PFSK-1 (cell line): ENCODE measurements around the gene ADGRA1.

Experiments
- FOXP2 ChIP-seq: optimal IDR thresholded peaks from 2 replicates; pipeline ENCODE3; 2011; ENCODE audit warnings: borderline replicate concordance, control low read depth, inconsistent platforms; ENCODE audit not compliant: insufficient read depth; ENCODE audit errors: extremely low read length, extremely low read depth
- POLR2AphosphoS5 ChIP-seq: IDR thresholded peaks from 2 replicates; pipeline ENCODE4 v1.6.1; 2012; ENCODE audit warnings: low read depth, mild to moderate bottlenecking, control low read depth, low read length, moderate library complexity
- REST ChIP-seq, 2 experiments: IDR thresholded peaks; 2 replicates each; pipeline versions ENCODE4 v1.6.1 to v1.8.0; 2011 to 2012; ENCODE audit warnings: low read depth in 2 of 2, low read length in 2 of 2, control low read depth in 1 of 2, inconsistent platforms in 1 of 2, mild to moderate bottlenecking in 1 of 2, moderate library complexity in 1 of 2; ENCODE audit not compliant: insufficient read depth in 1 of 2
- SIN3A ChIP-seq: IDR thresholded peaks from 2 replicates; pipeline ENCODE4 v1.6.1; 2012; ENCODE audit warnings: mild to moderate bottlenecking, low read length, moderate library complexity, borderline replicate concordance; ENCODE audit not compliant: insufficient read depth
- TAF1 ChIP-seq: IDR thresholded peaks from 2 replicates; pipeline ENCODE4 v1.6.1; 2012; ENCODE audit warnings: low read length, control low read depth, borderline replicate concordance; ENCODE audit not compliant: insufficient read depth

Gene ADGRA1

GRCh38 chr10:133097961-133098360, 10.2 kb downstream of the ADGRA1 start:
- TF ChIP-seq REST (IDR thresholded peaks at IDR 0.05; ENCODE audit: insufficient read depth in 1 of 2, low read depth in 2 of 2, low read length in 2 of 2) (no peak), TAF1 (no peak), SIN3A (no peak), POLR2AphosphoS5 (no peak), FOXP2 (no peak)

GRCh38 chr10:133098426-133099124, 10.9 kb downstream of the ADGRA1 start:
- no peak for TF ChIP-seq TAF1
- no peak for TF ChIP-seq SIN3A
- no peak for TF ChIP-seq FOXP2
- TF ChIP-seq POLR2AphosphoS5 = no peak
- no peak for TF ChIP-seq REST (IDR thresholded peaks at IDR 0.05; ENCODE audit: insufficient read depth in 1 of 2, low read depth in 2 of 2, low read length in 2 of 2)

GRCh38 chr10:133099571-133099970, 11.8 kb downstream of the ADGRA1 start:
- TF ChIP-seq SIN3A = no peak
- TF ChIP-seq TAF1 = no peak
- no peak for TF ChIP-seq FOXP2
- no peak for TF ChIP-seq REST (IDR thresholded peaks at IDR 0.05; ENCODE audit: insufficient read depth in 1 of 2, low read depth in 2 of 2, low read length in 2 of 2)
- no peak for TF ChIP-seq POLR2AphosphoS5

- no peak for TF ChIP-seq POLR2AphosphoS5
- no peak for TF ChIP-seq TAF1
- no peak for TF ChIP-seq FOXP2
- no peak for TF ChIP-seq SIN3A
- no peak for TF ChIP-seq REST (IDR thresholded peaks at IDR 0.05; ENCODE audit: insufficient read depth in 1 of 2, low read depth in 2 of 2, low read length in 2 of 2)
These were observed 12.5 kb downstream of the ADGRA1 start for GRCh38 chr10:133100186-133100585.
